Peyer's patch (tissue), 4 donors: Measurements from ENCODE around the gene NECTIN3. TPM values are rescaled to one million over a fixed set of nuclear protein-coding genes. Genes with fewer than 3 reads are reported as not detected.
A peak's percentile ranks its signal among the peaks of the same experiment; 100 is the strongest.

Experiments
- DNase-seq, 3 donors: peaks; one replicate each; pipeline ENCODE4 v3.0.0-alpha.2; 2017 to 2019
- H3K27ac ChIP-seq, 4 donors: fragments of 200-600 bp; sonication (generic); one replicate each; pipeline ENCODE4 v1.5.1; 2016 to 2019
- H3K27me3 ChIP-seq, 2 donors: fragments of 200-600 bp; sonication (generic); one replicate each; pipeline ENCODE4 v1.5.1; 2019
- H3K36me3 ChIP-seq, 3 donors: fragments of 200-600 bp; sonication (generic); one replicate each; pipeline ENCODE4 v1.5.1; 2016 to 2019
- H3K4me1 ChIP-seq, 4 donors: fragments of 200-600 bp; sonication (generic); one replicate each; pipeline ENCODE4 v1.5.1; 2016 to 2019
- H3K4me3 ChIP-seq, 4 donors: fragments of 200-600 bp; sonication (generic); 1 replicate in 3 of 4; 2 replicates in 1 of 4; pipeline ENCODE4 v1.5.1; 2016 to 2019; ENCODE audit warnings: mild to moderate bottlenecking in 1 of 4
- H3K9me3 ChIP-seq, 4 donors: fragments of 200-600 bp; sonication (generic); one replicate each; pipeline ENCODE4 v1.5.1; 2016 to 2019; ENCODE audit warnings: mild to moderate bottlenecking in 1 of 4
- CTCF ChIP-seq, 6 experiments: fragments of 450-650 bp in 4 of 6; fragments of 200-600 bp in 2 of 6; sonication (generic) in 1 of 6; IDR thresholded peaks; one replicate each; pipeline ENCODE4 v1.5.1; 2017 to 2019; ENCODE audit warnings: antibody characterized with exemption in 6 of 6, mild to moderate bottlenecking in 3 of 6, moderate library complexity in 1 of 6
- POLR2A ChIP-seq, 2 donors: fragments of 450-650 bp; IDR thresholded peaks; one replicate each; pipeline ENCODE4 v1.5.1; 2017; ENCODE audit warnings: antibody characterized with exemption in 2 of 2, mild to moderate bottlenecking in 2 of 2, moderate library complexity in 2 of 2
- total RNA-seq, 4 donors: library from RNA; depleted of rRNA; stranded (reverse); fragments of >200 nt; gene quantifications; one replicate each; pipeline ENCODE4 v1.1.0, GENCODE V29; 2016

NECTIN3 gene
- total RNA-seq, 4 donors from 2014 or later = 28.1 to 57.1 (median 49.3) TPM

GRCh38 chr3:111072031-111072921 lies 660 bp downstream of the NECTIN3 start:
- H3K27me3 ChIP-seq = no peaks in the 10 kb centered on the region
- H3K9me3 ChIP-seq = no peaks in the 10 kb centered on the region
- DNase-seq = peak in 2 of 3 donors; percentile 63 to 83
- no peaks in the 10 kb centered on the region for H3K36me3 ChIP-seq
- H3K4me1 ChIP-seq = peaks cover 0 to 4% (median 0%) of the 10 kb centered on the region in 4 donors
- H3K4me3 ChIP-seq = peak overlapping the region; percentile 60 to 92 (median 84)
- peak overlapping the region; percentile 67 to 98 (median 92) for H3K27ac ChIP-seq
- TF ChIP-seq CTCF (IDR thresholded peaks at IDR 0.05) (peak in 1 of 6 experiments; percentile 14), POLR2A (IDR thresholded peaks at IDR 0.05) (peak in 1 of 2 donors; percentile 53)

- no peaks in the 10 kb centered on the region for H3K27me3 ChIP-seq
- no peak overlapping the region for H3K27ac ChIP-seq
- H3K4me1 ChIP-seq = peaks cover 0 to 4% (median 0%) of the 10 kb centered on the region in 4 donors
- no peak for DNase-seq
- TF ChIP-seq POLR2A (IDR thresholded peaks at IDR 0.05) (no peak), CTCF (IDR thresholded peaks at IDR 0.05) (no peak)
- no peaks in the 10 kb centered on the region for H3K9me3 ChIP-seq
- H3K4me3 ChIP-seq = peak overlapping the region in 3 of 4 donors; percentile 78 to 92 (median 89)
- no peaks in the 10 kb centered on the region for H3K36me3 ChIP-seq
Observed at GRCh38 chr3:111073218-111073617, 1.6 kb downstream of the NECTIN3 start.

GRCh38 chr3:111076732-111077131 lies 5.1 kb downstream of the NECTIN3 start:
- Histone ChIP-seq H3K9me3 (no peaks in the 10 kb centered on the region), H3K4me1 (peaks cover 0 to 13% (median 0%) of the 10 kb centered on the region in 4 donors), H3K4me3 (no peak overlapping the region), H3K36me3 (no peaks in the 10 kb centered on the region), H3K27me3 (no peaks in the 10 kb centered on the region), H3K27ac (no peak overlapping the region)
- DNase-seq = no peak
- TF ChIP-seq POLR2A (IDR thresholded peaks at IDR 0.05) = no peak
- no peak for TF ChIP-seq CTCF (IDR thresholded peaks at IDR 0.05)

- H3K36me3 ChIP-seq = no peaks in the 10 kb centered on the region
- H3K4me3 ChIP-seq = no peak overlapping the region
- peaks cover 0 to 13% (median 0%) of the 10 kb centered on the region in 4 donors for H3K4me1 ChIP-seq
- H3K27me3 ChIP-seq = no peaks in the 10 kb centered on the region
- no peak for TF ChIP-seq CTCF (IDR thresholded peaks at IDR 0.05)
- H3K9me3 ChIP-seq = no peaks in the 10 kb centered on the region
- H3K27ac ChIP-seq = no peak overlapping the region
- no peak for DNase-seq
Observed at GRCh38 chr3:111077369-111077768, 5.8 kb downstream of the NECTIN3 start.

GRCh38 chr3:111080413-111080812 lies 8.8 kb downstream of the NECTIN3 start:
- H3K27me3 ChIP-seq = no peaks in the 10 kb centered on the region
- no peaks in the 10 kb centered on the region for H3K36me3 ChIP-seq
- peaks cover 0 to 10% (median 0%) of the 10 kb centered on the region in 4 donors for H3K4me1 ChIP-seq
- H3K4me3 ChIP-seq = no peak overlapping the region
- no peak overlapping the region for H3K27ac ChIP-seq
- TF ChIP-seq CTCF (IDR thresholded peaks at IDR 0.05) (peak in 4 of 6 experiments; percentile 24 to 61 (median 54)), POLR2A (IDR thresholded peaks at IDR 0.05) (no peak)
- DNase-seq = no peak
- H3K9me3 ChIP-seq = no peaks in the 10 kb centered on the region
